GM12874 (cell line): Measurements from ENCODE around the gene CEP85L.

ENCODE experiments used
- TF ChIP-seq, protein P1 (sequence below): IDR thresholded peaks from 2 replicates; pipeline ENCODE4 v1.5.1; 2011; ENCODE audit warnings: low read depth, mild to moderate bottlenecking, control low read depth, low read length, moderate library complexity; ENCODE audit not compliant: insufficient read depth

The CEP85L gene

DNA sequence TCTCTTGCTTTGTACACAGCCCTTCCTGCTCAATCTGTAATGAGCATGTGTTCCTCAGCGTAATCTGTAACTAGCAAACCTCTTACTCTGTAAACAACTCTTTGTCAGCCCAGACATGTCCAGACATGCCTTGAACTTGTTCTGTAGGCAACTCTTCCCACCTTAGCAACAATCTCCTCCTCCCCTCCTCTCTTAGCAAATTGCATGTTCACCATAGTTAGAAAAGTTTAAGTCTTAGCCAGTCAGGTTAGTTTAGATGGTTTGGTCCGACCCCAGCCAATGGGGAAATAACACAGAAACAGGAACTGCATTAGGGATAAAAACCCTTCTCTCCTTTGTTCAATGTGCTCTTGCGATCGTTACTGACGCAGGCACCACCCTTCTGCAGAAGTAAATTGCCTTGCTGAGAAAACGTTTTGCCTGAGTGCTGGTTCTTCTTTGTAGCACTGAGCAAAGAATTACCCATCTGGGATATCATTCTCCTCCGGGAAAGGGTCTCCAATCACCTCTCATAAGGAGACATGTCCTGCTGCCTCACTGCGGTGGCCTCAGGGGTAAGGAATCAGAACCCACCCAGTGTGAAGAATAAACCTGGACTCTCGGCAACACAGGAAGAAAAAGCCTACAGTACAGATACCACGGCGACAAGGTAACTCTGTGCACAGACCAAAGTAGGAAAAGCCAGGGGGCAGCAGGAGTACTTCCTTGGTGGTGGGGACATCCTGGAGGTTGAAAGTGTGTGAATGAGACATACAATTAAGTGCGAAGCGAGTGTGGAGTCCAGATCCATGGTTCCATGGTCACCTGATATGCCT lies 77.1 kb downstream of the CEP85L start:
- TF ChIP-seq, protein P1, sequence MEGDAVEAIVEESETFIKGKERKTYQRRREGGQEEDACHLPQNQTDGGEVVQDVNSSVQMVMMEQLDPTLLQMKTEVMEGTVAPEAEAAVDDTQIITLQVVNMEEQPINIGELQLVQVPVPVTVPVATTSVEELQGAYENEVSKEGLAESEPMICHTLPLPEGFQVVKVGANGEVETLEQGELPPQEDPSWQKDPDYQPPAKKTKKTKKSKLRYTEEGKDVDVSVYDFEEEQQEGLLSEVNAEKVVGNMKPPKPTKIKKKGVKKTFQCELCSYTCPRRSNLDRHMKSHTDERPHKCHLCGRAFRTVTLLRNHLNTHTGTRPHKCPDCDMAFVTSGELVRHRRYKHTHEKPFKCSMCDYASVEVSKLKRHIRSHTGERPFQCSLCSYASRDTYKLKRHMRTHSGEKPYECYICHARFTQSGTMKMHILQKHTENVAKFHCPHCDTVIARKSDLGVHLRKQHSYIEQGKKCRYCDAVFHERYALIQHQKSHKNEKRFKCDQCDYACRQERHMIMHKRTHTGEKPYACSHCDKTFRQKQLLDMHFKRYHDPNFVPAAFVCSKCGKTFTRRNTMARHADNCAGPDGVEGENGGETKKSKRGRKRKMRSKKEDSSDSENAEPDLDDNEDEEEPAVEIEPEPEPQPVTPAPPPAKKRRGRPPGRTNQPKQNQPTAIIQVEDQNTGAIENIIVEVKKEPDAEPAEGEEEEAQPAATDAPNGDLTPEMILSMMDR = no peak

DNA sequence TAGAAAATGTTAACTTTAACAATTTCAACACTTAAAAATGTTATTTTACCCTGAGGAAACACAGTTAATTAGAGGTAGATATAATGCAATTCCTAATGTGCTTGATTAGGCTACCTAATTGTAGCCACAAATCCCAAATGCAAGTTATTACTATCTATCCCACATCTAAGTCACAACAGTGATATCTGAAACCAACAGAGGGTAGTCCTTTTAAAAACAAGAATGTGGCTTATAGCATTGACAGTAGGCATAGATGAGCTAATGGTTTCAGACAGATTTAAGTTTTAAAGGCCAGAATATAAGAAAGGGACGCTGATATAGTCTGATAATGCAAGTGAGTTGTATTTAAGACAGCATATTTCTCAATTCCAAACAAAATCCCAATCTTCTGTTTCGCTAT lies 80.3 kb downstream of the CEP85L start:
- TF ChIP-seq, protein P1 = no peak

DNA sequence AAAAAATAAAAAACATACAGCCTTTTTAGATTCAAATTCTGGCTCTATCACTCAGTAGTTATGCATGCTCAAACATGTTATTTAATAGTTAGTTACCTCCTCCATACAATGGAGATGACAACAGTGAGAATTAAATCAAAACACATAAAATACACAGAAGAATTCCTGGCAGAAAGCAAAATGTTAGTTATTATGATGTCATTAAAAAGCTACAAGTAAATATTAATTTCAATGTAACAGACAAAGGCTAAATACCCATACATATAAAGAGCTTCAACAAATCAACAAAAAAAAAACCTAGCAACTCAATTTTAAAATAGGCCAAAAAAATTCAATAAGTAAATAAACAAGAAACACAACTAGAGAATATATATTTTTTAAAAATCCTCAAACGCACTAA lies 81.9 kb downstream of the CEP85L start:
- TF ChIP-seq, protein P1 = no peak

DNA sequence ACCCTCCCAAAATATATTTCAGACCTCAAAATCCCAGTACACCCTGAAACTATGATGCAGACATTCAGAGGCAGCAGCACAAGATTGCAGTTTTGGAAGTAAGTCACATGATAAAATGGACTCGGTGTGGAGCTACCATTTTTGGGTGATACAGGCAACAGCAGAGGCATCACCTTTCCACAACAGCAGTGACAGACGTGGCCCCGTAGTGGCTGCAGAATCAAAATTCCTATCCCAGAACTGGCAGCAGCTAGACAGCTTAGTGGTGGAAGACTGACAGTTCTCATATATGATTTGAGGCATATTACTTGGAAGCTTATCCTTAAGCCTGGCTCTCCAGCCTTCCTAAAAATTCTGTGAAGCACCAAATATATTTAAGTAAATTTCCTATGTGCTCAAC lies 83.4 kb downstream of the CEP85L start:
- TF ChIP-seq, protein P1 = no peak

- TF ChIP-seq, protein P1 = peak; percentile 66
These were observed 86.0 kb downstream of the CEP85L start for GRCh38 chr6:118565311-118565960.

GRCh38 chr6:118562959-118563358 lies 88.4 kb downstream of the CEP85L start:
- TF ChIP-seq, protein P1 = no peak

- TF ChIP-seq, protein P1 = no peak
These were observed 89.1 kb downstream of the CEP85L start for GRCh38 chr6:118562248-118562647.
